HG02798 (cell line): ENCODE data around the gene ERGIC3.

ENCODE experiments used
- ATAC-seq: cut with Tn5 transposase; IDR thresholded peaks from one replicate; pipeline ENCODE4 v1.9.1; 2021; ENCODE audit warnings: mild to moderate bottlenecking; ENCODE audit not compliant: unreplicated experiment, poor library complexity

The ERGIC3 gene

DNA sequence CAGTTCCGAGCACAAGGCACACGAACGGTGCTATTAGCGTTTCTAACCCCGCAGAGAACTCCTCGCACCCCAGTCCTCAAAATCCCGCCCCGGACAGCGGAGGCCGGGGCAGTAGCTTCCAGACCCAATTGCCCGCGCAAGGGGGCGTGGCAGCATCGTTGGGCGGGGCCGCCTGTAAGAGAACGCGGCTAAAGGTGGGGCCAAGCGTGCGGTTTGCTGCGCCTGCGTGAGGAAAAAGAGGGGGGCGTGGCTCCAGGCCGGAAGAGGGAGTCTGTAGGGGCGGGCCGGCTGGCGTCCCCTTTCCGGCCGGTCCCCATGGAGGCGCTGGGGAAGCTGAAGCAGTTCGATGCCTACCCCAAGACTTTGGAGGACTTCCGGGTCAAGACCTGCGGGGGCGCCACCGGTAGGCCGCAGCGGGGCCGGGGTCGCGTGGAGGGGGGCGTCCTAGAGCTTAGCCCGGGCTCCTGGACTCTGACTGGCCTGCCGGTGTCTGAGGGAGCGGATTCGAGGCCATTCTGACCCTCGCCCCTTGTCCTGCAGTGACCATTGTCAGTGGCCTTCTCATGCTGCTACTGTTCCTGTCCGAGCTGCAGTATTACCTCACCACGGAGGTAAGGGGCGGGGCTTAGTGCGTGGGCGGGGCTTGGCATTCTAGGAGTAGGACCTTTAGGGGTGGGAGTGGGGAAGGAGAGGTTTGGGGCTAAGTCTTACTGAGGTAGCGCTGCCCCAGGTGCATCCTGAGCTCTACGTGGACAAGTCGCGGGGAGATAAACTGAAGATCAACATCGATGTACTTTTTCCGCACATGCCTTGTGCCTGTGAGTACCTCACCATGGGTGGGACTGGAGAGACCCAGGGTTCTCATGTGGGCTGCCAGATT is at the start of gene ERGIC3:
ERGIC3 (plus strand) TSS at position 296 of the 880 bp plus-strand sequence; CDS start at position 316, 20 bp downstream.
- ATAC-seq, result peak; percentile 77

DNA sequence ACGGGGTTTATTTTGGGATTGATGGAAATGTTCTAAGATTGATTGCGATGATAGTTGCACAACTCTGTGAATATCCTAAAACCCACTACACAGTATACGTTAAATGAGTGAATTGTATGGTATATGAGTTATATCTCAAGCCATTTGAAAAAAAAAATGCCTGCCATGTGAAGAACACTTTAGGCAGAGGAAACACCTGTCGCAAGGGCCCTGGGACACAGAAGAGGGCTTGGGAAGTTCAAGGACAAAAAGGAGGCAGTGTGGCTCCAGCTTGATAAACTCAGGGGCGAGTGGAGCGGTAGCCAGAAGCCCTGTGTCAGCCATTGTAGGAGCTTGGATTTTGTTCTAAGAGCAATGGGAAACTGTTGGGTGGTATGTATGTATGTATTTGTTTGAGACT is 49.5 kb upstream of the ERGIC3 start:
- ATAC-seq, result no peak

DNA sequence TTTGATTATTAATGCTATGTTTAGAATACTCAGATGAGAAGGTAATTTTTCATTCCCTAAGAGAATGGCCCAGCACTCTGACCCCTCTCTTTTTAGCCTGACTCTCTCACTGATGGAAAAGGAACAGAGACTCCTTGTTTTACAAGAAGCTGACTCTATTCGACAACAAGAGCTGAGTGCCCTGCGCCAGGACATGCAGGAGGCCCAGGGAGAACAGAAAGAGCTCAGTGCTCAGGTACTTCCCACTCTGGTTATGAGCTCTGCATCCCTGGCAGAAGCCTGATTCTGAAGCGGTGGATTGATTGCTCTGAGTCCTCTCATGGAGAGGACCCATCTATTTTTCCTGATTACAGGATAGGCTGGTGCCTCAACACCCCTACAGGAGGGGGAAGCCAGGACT is 45.4 kb upstream of the ERGIC3 start:
- no peak for ATAC-seq

DNA sequence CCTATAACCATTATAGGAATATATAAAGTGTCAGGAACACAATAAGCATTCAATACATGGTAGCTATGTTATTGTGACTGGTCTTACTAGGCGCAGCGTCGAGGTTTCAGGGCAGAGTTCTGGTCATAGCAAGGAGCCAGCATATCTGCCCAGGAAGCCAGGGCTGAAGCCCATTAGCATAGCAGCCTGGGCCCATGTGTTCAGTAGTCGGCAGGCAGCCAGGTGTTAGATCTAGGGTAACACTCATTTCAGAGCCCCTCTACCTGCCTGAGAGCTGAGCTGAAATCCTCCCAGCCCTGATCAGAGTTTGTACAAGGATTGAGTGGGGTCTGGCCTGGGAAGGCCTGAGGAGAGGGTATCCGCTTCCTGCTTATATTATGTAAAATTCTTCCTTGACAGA is 44.6 kb upstream of the ERGIC3 start:
- ATAC-seq, result no peak

DNA sequence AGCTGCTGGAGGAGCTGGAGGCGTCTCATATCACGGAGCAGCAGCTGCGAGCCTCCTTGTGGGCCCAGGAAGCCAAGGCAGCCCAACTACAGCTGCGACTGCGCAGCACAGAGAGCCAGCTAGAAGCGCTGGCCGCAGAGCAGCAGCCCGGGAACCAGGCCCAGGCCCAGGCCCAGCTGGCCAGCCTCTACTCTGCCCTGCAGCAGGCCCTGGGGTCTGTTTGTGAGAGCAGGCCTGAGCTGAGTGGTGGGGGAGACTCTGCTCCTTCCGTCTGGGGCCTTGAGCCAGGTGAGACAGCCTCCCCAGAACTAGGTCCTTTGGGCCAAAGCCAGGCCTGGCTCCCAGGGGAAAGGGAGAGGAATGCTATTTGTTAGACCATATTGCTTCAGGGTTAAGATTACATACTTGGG is 44.1 kb upstream of the ERGIC3 start:
- ATAC-seq, result no peak

DNA sequence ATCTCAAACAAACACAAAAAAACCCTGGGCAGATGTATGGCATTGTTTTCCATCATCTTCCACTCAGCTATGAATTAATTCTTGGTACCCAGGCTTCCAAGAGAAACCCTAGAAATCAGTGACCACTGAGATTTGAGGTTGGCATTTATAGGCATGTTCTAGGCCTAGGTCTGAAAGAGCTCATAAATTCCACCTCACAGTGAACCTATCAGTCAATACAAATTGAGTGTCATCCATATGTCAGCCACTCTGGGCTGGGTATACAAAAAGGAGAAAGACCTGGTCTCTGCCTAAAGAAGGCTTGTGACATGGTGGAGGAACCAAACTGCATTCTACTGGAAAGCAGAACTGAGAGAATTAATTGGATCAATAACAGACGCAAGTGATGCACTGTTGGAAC is 42.6 kb upstream of the ERGIC3 start:
- no peak for ATAC-seq

DNA sequence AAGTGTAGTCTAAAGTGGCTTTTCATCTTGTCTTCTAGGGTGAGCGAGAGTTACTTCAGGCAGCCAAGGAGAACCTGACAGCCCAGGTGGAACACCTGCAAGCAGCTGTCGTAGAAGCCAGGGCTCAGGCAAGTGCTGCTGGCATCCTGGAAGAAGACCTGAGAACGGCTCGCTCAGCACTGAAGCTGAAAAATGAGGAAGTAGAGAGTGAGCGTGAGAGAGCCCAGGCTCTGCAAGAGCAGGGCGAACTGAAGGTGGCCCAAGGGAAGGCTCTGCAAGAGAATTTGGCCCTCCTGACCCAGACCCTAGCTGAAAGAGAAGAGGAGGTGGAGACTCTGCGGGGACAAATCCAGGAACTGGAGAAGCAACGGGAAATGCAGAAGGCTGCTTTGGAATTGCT is 39.5 kb upstream of the ERGIC3 start:
- peak; percentile 66 for ATAC-seq

DNA sequence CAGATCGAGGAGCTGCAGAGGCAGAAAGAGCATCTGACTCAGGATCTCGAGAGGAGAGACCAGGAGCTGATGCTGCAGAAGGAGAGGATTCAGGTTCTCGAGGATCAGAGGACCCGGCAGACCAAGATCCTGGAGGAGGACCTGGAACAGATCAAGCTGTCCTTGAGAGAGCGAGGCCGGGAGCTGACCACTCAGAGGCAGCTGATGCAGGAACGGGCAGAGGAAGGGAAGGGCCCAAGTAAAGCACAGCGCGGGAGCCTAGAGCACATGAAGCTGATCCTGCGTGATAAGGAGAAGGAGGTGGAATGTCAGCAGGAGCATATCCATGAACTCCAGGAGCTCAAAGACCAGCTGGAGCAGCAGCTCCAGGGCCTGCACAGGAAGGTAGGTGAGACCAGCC is 38.6 kb upstream of the ERGIC3 start:
- ATAC-seq, result no peak

DNA sequence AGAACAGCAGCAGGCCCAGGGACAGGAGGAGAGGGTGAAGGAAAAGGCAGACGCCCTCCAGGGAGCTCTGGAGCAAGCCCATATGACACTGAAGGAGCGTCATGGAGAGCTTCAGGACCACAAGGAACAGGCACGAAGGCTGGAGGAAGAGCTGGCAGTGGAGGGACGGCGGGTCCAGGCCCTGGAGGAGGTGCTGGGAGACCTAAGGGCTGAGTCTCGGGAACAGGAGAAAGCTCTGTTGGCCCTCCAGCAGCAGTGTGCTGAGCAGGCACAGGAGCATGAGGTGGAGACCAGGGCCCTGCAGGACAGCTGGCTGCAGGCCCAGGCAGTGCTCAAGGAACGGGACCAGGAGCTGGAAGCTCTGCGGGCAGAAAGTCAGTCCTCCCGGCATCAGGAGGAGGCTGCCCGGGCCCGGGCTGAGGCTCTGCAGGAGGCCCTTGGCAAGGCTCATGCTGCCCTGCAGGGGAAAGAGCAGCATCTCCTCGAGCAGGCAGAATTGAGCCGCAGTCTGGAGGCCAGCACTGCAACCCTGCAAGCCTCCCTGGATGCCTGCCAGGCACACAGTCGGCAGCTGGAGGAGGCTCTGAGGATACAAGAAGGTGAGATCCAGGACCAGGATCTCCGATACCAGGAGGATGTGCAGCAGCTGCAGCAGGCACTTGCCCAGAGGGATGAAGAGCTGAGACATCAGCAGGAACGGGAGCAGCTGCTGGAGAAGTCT is 37.9 kb upstream of the ERGIC3 start:
- ATAC-seq, result no peak

DNA sequence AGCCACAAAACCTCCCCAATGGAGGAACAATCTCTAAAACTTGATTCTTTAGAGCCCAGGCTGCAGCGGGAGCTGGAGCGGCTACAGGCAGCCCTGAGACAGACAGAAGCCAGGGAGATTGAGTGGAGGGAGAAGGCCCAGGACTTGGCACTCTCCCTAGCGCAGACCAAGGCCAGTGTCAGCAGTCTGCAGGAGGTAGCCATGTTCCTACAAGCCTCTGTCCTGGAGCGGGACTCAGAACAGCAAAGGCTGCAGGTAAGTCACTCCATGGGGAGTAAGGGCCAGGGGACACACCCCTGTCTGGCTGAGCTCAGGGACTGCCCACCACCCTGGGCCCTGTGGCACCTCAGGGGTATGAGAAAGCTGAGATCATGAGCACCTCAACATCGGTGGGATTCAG is 37.1 kb upstream of the ERGIC3 start:
- no peak for ATAC-seq

DNA sequence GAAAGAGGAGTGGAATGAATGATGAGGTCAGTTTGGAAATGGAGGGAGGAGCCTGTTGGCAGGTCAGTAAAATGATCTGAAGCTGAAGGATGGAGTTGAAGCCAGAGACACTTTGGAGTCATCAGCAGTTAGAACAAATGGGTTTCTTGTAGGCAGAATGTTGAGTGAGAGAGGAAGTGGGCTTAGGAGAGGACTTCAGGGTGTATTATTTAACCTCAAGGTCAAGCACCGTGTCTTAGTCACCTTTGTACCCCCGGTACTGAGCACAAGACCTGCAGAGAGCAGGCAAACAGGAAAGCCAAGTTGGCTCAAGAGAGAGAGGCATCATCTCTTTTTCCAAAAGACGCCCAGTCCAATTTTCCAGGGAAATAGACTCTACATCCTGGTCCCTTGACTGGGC is 35.7 kb upstream of the ERGIC3 start:
- ATAC-seq, result no peak

DNA sequence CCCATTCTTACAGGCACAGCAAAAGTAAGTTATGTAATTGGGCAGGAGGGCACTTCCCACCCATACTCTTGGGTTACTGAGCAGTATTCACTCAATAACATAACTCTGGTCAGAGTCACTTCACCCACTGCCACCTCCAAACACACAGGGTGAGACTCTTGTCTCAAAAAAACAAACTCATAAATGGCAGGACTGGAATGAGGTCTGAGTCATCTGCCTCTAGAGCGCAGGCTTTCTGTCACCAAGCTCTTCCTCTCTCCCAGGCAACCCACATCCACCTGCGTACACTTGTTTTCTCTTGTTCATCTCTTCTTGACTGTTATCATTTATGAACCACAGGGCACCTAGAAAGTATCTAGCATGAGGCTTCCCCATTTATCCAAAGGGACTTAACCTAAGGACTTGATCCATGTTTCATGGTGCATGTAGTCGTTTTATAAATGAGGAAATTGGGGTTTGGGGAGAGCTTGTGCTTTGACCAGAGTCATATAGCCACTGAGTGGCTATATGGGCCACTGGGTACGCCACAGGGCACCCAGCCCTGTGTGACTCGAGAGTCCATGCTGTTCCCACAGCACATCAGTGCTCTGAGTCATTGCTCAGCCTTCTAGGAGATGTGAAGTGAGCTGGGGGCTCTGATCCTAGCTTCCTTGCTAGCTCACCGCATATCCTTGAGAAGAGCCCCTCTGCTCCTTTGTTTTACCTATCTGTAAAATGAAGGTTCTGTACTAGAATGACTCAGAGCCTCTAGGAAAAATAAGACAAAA is 34.8 kb upstream of the ERGIC3 start:
- ATAC-seq, result no peak

DNA sequence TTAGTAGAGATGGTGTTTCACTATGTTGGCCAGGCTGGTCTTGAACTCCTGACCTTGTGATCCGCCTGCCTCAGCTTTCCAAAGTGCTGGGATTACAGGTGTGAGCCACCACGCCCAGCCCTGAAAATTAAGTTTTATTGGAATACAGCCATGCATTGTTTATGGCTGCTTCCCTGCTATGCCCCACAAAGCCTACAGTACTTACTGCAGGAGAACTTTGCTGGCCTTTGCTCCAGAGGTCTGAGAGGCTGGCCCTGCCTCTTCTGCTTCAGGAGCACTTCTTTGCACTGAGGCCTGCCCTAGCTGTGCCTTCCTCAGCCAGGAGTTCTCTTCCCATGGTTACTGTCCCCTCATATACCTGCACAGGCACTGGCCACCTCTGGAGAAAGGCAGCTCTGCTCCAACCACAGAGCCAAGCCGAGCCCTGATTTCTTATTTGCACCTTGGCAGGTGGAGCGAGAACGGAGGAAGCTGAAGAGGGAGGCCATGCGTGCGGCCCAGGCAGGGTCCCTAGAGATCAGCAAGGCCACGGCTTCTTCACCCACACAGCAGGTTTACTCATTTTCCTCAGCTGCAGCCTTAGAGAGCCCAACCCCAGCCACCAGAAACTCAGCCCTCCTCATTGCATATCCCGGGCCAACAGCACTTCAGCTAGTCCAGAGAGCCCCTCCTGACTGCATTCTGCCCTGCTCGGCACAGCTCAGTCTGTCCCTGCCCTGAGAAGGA is 33.2 kb upstream of the ERGIC3 start:
- ATAC-seq, result no peak

DNA sequence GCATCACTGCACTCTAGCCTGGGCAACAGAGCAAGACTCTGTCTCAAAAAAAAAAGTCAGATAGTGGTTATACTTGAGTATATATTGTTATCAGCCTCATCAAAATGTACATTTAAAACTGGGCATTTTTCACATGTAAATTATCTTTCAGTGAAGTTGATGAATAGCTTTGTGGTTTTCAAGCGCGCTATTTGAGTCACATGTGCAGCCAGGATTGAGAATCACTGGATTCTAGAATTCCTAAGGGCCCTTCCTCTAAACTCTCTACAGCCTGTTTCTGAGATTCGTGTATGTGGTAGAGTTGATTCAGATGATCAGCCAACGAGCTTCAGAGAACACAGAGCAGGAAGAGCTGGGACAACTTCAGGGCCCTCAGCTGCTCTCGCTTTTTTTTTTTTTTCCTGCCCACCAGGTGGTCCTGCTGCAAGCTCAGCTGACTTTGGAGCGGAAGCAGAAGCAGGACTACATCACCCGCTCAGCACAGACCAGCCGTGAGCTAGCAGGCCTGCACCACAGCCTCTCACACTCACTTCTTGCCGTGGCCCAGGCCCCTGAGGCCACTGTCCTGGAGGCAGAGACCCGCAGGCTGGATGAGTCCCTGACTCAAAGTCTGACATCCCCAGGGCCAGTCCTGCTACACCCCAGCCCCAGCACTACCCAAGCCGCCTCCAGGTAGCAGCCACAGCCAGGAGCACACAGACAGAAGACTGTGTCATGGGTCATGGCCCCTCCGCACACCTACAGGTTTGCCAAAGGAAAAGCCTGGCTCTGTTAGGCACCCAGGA is 30.7 kb upstream of the ERGIC3 start:
- no peak for ATAC-seq

DNA sequence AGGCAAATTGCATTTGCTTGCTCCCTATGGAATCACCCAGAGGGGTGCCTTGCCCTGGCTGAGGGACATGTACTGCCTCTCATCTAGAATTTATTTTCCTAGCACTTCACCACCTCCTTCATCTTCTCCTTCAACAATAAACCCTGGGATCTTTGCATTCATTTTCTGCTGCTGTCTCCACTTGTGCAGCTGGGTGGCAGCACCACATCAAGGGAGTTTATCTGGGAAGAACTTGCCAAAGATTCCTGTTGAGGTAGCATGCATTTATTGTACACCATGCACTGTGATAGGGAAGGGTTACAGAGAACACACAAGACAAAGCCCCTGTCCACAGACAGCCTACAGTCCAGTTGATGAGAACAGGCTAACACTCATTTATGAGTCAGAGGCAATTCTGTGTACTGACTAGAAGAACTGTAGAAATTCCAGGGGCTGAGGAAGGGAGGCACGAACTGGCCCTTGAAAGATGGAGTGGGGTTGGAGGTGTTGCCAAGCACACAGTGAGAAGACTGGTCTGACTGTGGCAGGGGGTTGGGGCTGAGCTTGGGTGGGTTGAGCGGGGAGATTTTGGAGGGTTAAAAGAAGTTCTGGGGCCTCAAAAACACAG is 30.0 kb upstream of the ERGIC3 start:
- ATAC-seq, result no peak

DNA sequence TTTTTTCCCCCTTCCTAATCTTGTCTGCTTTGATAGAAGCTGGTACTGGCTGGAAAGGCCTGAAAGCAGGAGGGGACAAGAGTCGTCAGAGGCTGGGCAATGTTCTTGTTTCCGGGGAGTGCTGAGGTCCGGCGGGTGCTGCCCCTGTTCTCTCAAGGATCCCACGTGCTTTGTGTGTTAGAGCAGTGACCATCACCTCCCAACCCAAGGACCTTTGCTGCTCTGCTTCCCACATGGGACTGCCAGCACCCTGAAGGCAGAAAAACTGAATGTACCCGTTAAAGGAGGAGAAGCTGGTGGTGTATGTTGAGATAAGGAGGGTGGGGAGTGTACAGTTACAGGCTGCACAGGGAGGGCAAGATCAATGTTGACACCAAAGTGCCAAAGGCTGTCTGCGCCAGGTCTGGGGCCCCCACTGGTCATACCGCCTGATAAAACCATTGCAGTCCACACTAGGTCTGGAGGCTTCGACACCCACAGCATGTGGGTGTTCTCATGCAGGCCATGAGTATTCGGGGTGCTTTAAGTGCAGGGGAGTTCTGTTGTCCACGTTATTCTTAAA is 27.4 kb upstream of the ERGIC3 start:
- no peak for ATAC-seq

DNA sequence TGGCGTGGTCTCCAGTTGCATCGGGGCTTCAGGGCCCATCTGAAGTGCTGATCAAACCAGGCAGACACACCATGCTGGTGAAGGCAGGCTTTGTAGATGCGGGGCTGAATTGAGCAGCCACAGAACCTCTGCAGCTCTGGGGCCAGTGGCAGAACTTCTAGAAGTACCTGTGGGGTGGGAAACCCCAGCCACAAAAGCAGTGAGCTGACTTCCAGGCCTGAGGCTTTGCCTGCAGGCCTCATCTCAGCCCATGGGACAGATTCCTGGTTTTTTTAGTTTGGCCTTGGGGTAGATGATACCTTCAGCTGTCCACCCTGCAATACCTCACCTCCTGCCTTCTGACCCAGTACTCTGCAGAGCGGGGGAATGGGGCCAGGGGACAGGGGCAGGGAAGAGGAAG is 26.5 kb upstream of the ERGIC3 start:
- no peak for ATAC-seq

DNA sequence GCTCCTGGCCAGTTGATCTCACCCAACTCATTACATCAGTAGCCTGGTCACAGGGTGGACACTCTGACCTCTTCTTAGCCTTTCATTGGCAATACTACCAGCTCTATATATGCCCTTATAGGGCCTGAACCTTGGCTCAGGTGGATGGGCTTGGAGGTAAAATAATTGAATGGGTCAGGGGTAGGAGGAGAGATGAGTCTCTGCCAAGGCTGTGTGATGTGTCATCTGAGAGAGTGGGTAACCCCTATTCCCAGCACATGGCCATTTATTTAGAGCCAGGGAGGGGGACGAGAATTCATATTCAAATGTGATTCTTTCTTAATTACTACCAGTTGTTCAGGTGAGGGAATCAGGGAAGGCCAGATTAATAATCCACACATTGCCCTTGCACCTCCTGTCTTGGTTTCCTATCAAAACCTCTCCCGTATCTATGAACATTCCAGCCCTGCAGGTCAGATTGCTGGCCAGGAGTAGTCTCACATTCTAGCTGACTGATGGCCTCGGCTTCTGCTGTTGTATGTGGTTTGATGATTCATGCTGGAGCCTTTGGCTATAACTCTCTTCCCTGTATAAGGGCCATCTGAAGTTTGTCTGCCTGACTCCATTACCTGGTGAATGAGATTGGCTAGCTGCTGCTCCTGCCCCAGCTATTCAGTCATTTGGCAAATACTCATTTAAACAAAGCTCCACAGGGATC is 25.8 kb upstream of the ERGIC3 start:
- no peak for ATAC-seq
